ENCODE measurements around the gene UNC13B.

UNC13B gene

DNA sequence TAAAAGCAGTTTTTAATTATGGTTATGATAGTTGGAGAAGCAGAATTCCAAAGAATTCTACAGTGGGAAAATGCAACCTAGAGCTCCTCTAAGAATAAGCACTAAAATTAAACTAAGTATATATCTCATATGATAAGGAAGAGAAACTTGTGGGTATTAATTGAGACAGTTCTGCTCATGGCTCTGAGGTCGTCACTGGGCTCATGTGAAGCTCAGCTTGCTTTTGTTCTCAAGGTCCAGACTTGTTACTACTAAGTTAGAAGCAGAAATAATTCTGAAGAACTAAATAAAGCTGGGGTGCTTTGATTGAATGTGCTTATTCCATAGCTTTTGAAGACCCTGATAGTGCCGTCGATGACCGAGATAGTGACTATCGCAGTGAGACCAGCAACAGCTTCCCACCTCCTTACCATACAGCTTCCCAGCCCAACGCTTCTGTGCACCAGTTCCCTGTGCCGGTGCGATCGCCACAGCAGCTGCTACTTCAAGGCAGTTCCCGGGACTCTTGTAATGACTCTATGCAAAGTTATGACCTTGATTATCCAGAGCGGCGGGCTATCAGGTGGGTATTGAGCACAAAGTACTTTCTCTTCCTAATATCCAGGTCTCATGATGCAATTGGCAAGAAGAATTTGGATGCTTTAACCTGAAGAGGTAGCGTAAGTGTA is 133.7 kb downstream of the UNC13B start:
- DNase-seq (ENCODE audit: low spot score) = no peak
- TF ChIP-seq, protein P1, sequence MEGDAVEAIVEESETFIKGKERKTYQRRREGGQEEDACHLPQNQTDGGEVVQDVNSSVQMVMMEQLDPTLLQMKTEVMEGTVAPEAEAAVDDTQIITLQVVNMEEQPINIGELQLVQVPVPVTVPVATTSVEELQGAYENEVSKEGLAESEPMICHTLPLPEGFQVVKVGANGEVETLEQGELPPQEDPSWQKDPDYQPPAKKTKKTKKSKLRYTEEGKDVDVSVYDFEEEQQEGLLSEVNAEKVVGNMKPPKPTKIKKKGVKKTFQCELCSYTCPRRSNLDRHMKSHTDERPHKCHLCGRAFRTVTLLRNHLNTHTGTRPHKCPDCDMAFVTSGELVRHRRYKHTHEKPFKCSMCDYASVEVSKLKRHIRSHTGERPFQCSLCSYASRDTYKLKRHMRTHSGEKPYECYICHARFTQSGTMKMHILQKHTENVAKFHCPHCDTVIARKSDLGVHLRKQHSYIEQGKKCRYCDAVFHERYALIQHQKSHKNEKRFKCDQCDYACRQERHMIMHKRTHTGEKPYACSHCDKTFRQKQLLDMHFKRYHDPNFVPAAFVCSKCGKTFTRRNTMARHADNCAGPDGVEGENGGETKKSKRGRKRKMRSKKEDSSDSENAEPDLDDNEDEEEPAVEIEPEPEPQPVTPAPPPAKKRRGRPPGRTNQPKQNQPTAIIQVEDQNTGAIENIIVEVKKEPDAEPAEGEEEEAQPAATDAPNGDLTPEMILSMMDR (IDR thresholded peaks at IDR 0.05; ENCODE audit: extremely low read depth, missing control alignments) = no peak

- TF ChIP-seq, protein P1 (IDR thresholded peaks at IDR 0.05; ENCODE audit: extremely low read depth, missing control alignments) = no peak
- no peak for DNase-seq (ENCODE audit: low spot score)
These were observed 141.8 kb downstream of the UNC13B start for GRCh38 chr9:35303567-35303966.

GRCh38 chr9:35306283-35306682 is 144.5 kb downstream of the UNC13B start:
- TF ChIP-seq, protein P1 (IDR thresholded peaks at IDR 0.05; ENCODE audit: extremely low read depth, missing control alignments) = no peak
- DNase-seq (ENCODE audit: low spot score) = no peak

DNA sequence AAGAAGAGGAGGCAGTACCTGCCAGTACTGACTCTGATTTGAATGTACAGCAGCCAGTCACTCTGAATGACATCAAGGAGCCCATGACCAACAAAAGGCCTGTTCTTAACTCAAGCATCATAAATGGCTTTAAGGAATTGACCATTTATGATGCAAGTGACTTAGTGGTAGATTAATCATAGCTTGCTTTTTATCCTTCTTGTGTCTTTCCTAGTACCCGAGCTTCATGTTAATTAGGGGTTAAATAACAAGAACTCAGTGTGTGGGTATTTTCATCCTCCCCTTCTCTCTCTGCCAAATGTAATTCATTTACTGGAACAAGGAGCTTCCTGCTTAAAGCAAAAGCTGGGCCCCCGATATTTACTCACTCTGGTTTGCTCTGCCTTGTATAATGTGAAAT is 146.5 kb downstream of the UNC13B start:
- no peak for DNase-seq (ENCODE audit: low spot score)
- TF ChIP-seq, protein P1 (IDR thresholded peaks at IDR 0.05; ENCODE audit: extremely low read depth, missing control alignments) = no peak

GRCh38 chr9:35311891-35312639 is 150.3 kb downstream of the UNC13B start:
- TF ChIP-seq, protein P1 (IDR thresholded peaks at IDR 0.05; ENCODE audit: extremely low read depth, missing control alignments) = no peak
- DNase-seq (ENCODE audit: low spot score) = no peak

DNA sequence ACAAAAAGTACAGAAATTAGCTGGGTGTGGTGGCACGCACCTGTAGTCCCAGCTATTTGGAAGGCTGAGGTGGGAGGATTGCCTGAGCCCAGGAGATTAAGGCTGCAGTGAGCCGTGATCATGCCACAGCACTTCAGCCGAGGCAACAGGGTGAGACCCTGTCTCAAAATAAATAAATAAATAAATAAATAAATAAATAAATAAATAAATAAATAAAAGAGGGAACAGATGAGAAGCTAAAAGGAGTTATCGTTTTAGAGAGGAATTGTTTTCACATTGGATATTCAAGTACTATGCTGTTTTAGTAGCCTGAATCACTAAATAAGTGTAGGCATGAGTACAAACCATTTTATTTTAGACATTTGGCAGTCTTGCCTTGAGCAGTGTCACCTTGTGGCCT is 151.7 kb downstream of the UNC13B start:
- TF ChIP-seq, protein P1 (IDR thresholded peaks at IDR 0.05; ENCODE audit: extremely low read depth, missing control alignments) = no peak
- no peak for DNase-seq (ENCODE audit: low spot score)

DNA sequence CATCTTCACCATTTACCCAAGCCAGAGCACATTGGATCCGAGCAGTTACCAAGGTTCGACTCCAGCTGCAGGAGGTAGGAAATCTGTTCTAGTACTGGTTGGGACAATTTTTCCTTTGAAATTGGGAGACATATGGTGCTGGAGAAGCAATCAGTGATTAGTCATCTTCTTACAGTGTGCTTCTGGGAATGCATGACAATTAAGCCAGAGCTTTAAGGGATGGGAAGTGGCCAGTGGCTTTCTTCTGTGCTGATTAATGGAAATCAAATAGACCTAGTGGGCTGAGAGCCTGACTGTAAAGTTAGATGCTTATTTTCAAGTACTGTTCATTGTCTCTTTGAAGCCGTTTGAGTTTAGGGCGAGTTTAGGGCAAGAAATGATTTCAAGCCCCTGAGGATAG is 152.1 kb downstream of the UNC13B start:
- no peak for DNase-seq (ENCODE audit: low spot score)

More for the DNA sequence above, 152.1 kb downstream of the UNC13B start:
- TF ChIP-seq, protein P1 (IDR thresholded peaks at IDR 0.05; ENCODE audit: extremely low read depth, missing control alignments) = no peak

All from GM20000 (cell line).